MM.1S (cell line): ENCODE results near the gene CACNB4.

Source experiments
- DNase-seq: peaks from one replicate; pipeline ENCODE4 v3.0.0-alpha.2; 2015
- H2AFZ ChIP-seq: fragments of 300-600 bp; sonication (generic); 2 replicates; pipeline ENCODE4 v1.6.0; 2016; ENCODE audit warnings: antibody characterized with exemption, low read length
- H3F3A ChIP-seq: fragments of 300-600 bp; sonication (generic); 2 replicates; pipeline ENCODE4 v1.6.1; 2016; ENCODE audit warnings: mild to moderate bottlenecking, antibody characterized with exemption, low read length, moderate library complexity, mixed read lengths; ENCODE audit not compliant: insufficient read depth
- H3K27ac ChIP-seq: fragments of 300-600 bp; sonication (generic); 2 replicates; pipeline ENCODE4 v1.5.1; 2016; ENCODE audit warnings: mild to moderate bottlenecking, low read length
- H3K27me3 ChIP-seq: fragments of 300-600 bp; sonication (generic); replicated peaks from 2 replicates; pipeline ENCODE4 v1.6.0; 2016; ENCODE audit warnings: low read length; ENCODE audit not compliant: insufficient read depth
- H3K36me3 ChIP-seq: fragments of 300-600 bp; sonication (generic); replicated peaks from 2 replicates; pipeline ENCODE4 v1.6.1; 2016; ENCODE audit warnings: mild to moderate bottlenecking, low read length, mixed read lengths; ENCODE audit not compliant: insufficient read depth
- H3K4me1 ChIP-seq: fragments of 300-600 bp; sonication (generic); 2 replicates; pipeline ENCODE4 v1.6.1; 2016; ENCODE audit warnings: low read length, mixed read lengths
- H3K4me2 ChIP-seq: fragments of 300-600 bp; sonication (generic); 2 replicates; pipeline ENCODE4 v1.6.0; 2016; ENCODE audit warnings: low read depth, low read length
- H3K4me3 ChIP-seq: fragments of 300-600 bp; sonication (generic); 2 replicates; pipeline ENCODE4 v1.5.1; 2016; ENCODE audit warnings: low read length, mixed read lengths
- H3K79me2 ChIP-seq: fragments of 300-600 bp; sonication (generic); 2 replicates; pipeline ENCODE4 v1.6.1; 2016; ENCODE audit warnings: mixed run types, low read length, mixed read lengths
- H3K9ac ChIP-seq: fragments of 300-600 bp; sonication (generic); 2 replicates; pipeline ENCODE4 v1.6.1; 2016; ENCODE audit warnings: low read length, mixed read lengths
- H3K9me2 ChIP-seq: fragments of 300-600 bp; sonication (generic); replicated peaks from 2 replicates; pipeline ENCODE4 v1.6.1; 2016; ENCODE audit warnings: mild to moderate bottlenecking, low read length, mixed read lengths; ENCODE audit not compliant: insufficient read depth
- H3K9me3 ChIP-seq: fragments of 300-600 bp; sonication (generic); replicated peaks from 2 replicates; pipeline ENCODE4 v1.6.1; 2016; ENCODE audit warnings: mild to moderate bottlenecking, low read length, mixed read lengths; ENCODE audit not compliant: insufficient read depth
- H4K20me1 ChIP-seq: fragments of 300-600 bp; sonication (generic); 2 replicates; pipeline ENCODE4 v1.6.1; 2016; ENCODE audit warnings: mild to moderate bottlenecking, low read length, moderate library complexity, mixed read lengths; ENCODE audit not compliant: insufficient read depth
- CTCF ChIP-seq: fragments of 300-600 bp; sonication (generic); IDR thresholded peaks from 2 replicates; pipeline ENCODE4 v1.5.1; 2016; ENCODE audit warnings: antibody characterized with exemption, low read length, mixed read lengths
- EZH2 ChIP-seq: fragments of 300-600 bp; sonication (generic); optimal IDR thresholded peaks from 2 replicates; pipeline ENCODE3; 2017; ENCODE audit warnings: low read depth, mild to moderate bottlenecking, antibody characterized with exemption, low read length, mixed read lengths
- EZH2phosphoT487 ChIP-seq: fragments of 300-600 bp; sonication (generic); IDR thresholded peaks from 2 replicates; pipeline ENCODE4 v1.6.1; 2018; ENCODE audit warnings: antibody characterized with exemption, low read length

Gene CACNB4

GRCh38 chr2:152067823-152068222 is 31.0 kb downstream of the CACNB4 start:
- H3K9ac ChIP-seq = no peak overlapping the region
- H3K4me3 ChIP-seq = no peak overlapping the region
- no peaks in the 10 kb centered on the region for H3F3A ChIP-seq
- no peaks in the 10 kb centered on the region for H3K27me3 ChIP-seq
- H3K9me3 ChIP-seq = no peaks in the 10 kb centered on the region
- no peak for TF ChIP-seq EZH2
- no peak for TF ChIP-seq CTCF
- no peak for TF ChIP-seq EZH2phosphoT487
- no peaks in the 10 kb centered on the region for H4K20me1 ChIP-seq
- no peaks in the 10 kb centered on the region for H3K36me3 ChIP-seq
- no peak overlapping the region for H3K27ac ChIP-seq
- H3K9me2 ChIP-seq = no peaks in the 10 kb centered on the region
- H3K4me1 ChIP-seq = no peaks in the 10 kb centered on the region
- no peak for DNase-seq
- H3K4me2 ChIP-seq = no peak overlapping the region
- H2AFZ ChIP-seq = no peak overlapping the region
- no peaks in the 10 kb centered on the region for H3K79me2 ChIP-seq

GRCh38 chr2:152065945-152066344 is 32.9 kb downstream of the CACNB4 start:
- H3K27ac ChIP-seq = no peak overlapping the region
- H3K9ac ChIP-seq = no peak overlapping the region
- no peaks in the 10 kb centered on the region for H3F3A ChIP-seq
- no peak for DNase-seq
- no peaks in the 10 kb centered on the region for H3K4me1 ChIP-seq
- no peaks in the 10 kb centered on the region for H4K20me1 ChIP-seq
- H3K27me3 ChIP-seq = no peaks in the 10 kb centered on the region
- H2AFZ ChIP-seq = no peak overlapping the region
- H3K9me2 ChIP-seq = no peaks in the 10 kb centered on the region
- TF ChIP-seq CTCF = no peak
- no peak for TF ChIP-seq EZH2
- no peak for TF ChIP-seq EZH2phosphoT487
- no peaks in the 10 kb centered on the region for H3K79me2 ChIP-seq
- H3K9me3 ChIP-seq = no peaks in the 10 kb centered on the region
- no peak overlapping the region for H3K4me3 ChIP-seq
- H3K4me2 ChIP-seq = no peak overlapping the region
- H3K36me3 ChIP-seq = no peaks in the 10 kb centered on the region

GRCh38 chr2:152064001-152064400 is 34.8 kb downstream of the CACNB4 start:
- Histone ChIP-seq H3K27me3 (no peaks in the 10 kb centered on the region), H3K4me3 (no peak overlapping the region), H3K9ac (no peak overlapping the region), H3K36me3 (no peaks in the 10 kb centered on the region), H3K27ac (no peak overlapping the region), H2AFZ (no peak overlapping the region), H4K20me1 (no peaks in the 10 kb centered on the region), H3K9me2 (no peaks in the 10 kb centered on the region), H3F3A (no peaks in the 10 kb centered on the region), H3K9me3 (no peaks in the 10 kb centered on the region), H3K4me1 (no peaks in the 10 kb centered on the region), H3K4me2 (no peak overlapping the region), H3K79me2 (no peaks in the 10 kb centered on the region)
- DNase-seq = no peak
- TF ChIP-seq CTCF (no peak), EZH2 (no peak), EZH2phosphoT487 (no peak)
